CD14-positive monocyte (primary cell): ENCODE measurements around the gene RPN1. TPM values are rescaled to one million over a fixed set of nuclear protein-coding genes. Genes with fewer than 3 reads are reported as not detected.

Source experiments
- DNase-seq, 3 donors: peaks; one replicate each; pipeline ENCODE4 v3.0.0-alpha.2; 2011 to 2022
- H2AFZ ChIP-seq: 2 replicates; pipeline ENCODE4 v1.6.0; 2012; ENCODE audit warnings: mild to moderate bottlenecking, low read depth, low read length, inconsistent platforms; ENCODE audit not compliant: insufficient read depth, poor library complexity, severe bottlenecking
- H3K27ac ChIP-seq, 2 donors: 1 replicate in 1 of 2; 2 replicates in 1 of 2; pipeline ENCODE4 v1.5.1; 2012 to 2013; ENCODE audit warnings: low read length in 2 of 2, control low read depth in 1 of 2, inconsistent platforms in 1 of 2, low read depth in 1 of 2, mild to moderate bottlenecking in 1 of 2
- H3K27me3 ChIP-seq, 2 donors: one replicate each; pipeline versions ENCODE4 v1.6.0 to v1.6.1; 2011 to 2013; ENCODE audit warnings: low read length in 2 of 2; ENCODE audit not compliant: control insufficient read depth in 2 of 2, insufficient read depth in 2 of 2
- H3K36me3 ChIP-seq, 2 donors: replicated peaks in 1 of 2; 1 replicate in 1 of 2; 2 replicates in 1 of 2; pipeline versions ENCODE4 v1.5.1 to v1.6.1; 2012 to 2013; ENCODE audit warnings: low read length in 2 of 2, control low read depth in 1 of 2, inconsistent platforms in 1 of 2, mild to moderate bottlenecking in 1 of 2; ENCODE audit not compliant: insufficient read depth in 2 of 2, control insufficient read depth in 1 of 2
- H3K4me1 ChIP-seq, 2 donors: 1 replicate in 1 of 2; 2 replicates in 1 of 2; pipeline versions ENCODE4 v1.5.1 to v1.6.1; 2012 to 2013; ENCODE audit warnings: low read length in 2 of 2, control low read depth in 1 of 2, inconsistent platforms in 1 of 2, mild to moderate bottlenecking in 1 of 2, moderate library complexity in 1 of 2; ENCODE audit not compliant: insufficient read depth in 2 of 2, control insufficient read depth in 1 of 2
- H3K4me2 ChIP-seq: replicated peaks from 2 replicates; pipeline ENCODE3; 2012; ENCODE audit warnings: low read length, moderate library complexity, mild to moderate bottlenecking; ENCODE audit not compliant: poor library complexity, severe bottlenecking; ENCODE audit errors: extremely low read depth
- H3K4me3 ChIP-seq, 3 experiments: fragments of 200-600 bp in 1 of 3; sonication (generic) in 1 of 3; replicated peaks in 1 of 3; 1 replicate in 2 of 3; 2 replicates in 1 of 3; pipeline ENCODE4 v1.5.1; 2011 to 2013; ENCODE audit warnings: low read length in 3 of 3, mild to moderate bottlenecking in 3 of 3, control low read depth in 2 of 3, low read depth in 2 of 3, inconsistent platforms in 1 of 3, moderate library complexity in 1 of 3
- H3K79me2 ChIP-seq: 2 replicates; pipeline ENCODE4 v1.6.0; 2012; ENCODE audit warnings: mild to moderate bottlenecking, control low read depth, inconsistent platforms, low read length, moderate library complexity; ENCODE audit not compliant: insufficient read depth
- H3K9ac ChIP-seq: 2 replicates; pipeline ENCODE4 v1.6.0; 2017; ENCODE audit warnings: low read length, mild to moderate bottlenecking; ENCODE audit not compliant: insufficient read depth, poor library complexity, severe bottlenecking
- H3K9me3 ChIP-seq, 2 donors: replicated peaks in 1 of 2; 1 replicate in 1 of 2; 2 replicates in 1 of 2; pipeline versions ENCODE4 v1.5.1 to v1.6.1; 2012 to 2013; ENCODE audit warnings: low read length in 2 of 2, control low read depth in 1 of 2; ENCODE audit not compliant: control insufficient read depth in 1 of 2, insufficient read depth in 1 of 2
- H4K20me1 ChIP-seq: 2 replicates; pipeline ENCODE4 v1.6.0; 2012; ENCODE audit warnings: mild to moderate bottlenecking, low read length, control low read depth, moderate library complexity; ENCODE audit not compliant: insufficient read depth
- H3K27ac Mint-ChIP-seq, 7 donors: one replicate each; pipeline ENCODE4 v1.8.0; 2020; ENCODE audit warnings: mild to moderate bottlenecking in 7 of 7, mixed read lengths in 7 of 7, moderate library complexity in 6 of 7, inconsistent platforms in 2 of 7
- H3K27me3 Mint-ChIP-seq, 3 donors: one replicate each; pipeline ENCODE4 v1.8.0; 2021 to 2022; ENCODE audit warnings: low read depth in 3 of 3, mild to moderate bottlenecking in 3 of 3, mixed read lengths in 3 of 3, moderate library complexity in 3 of 3, inconsistent platforms in 1 of 3
- H3K36me3 Mint-ChIP-seq, 2 donors: one replicate each; pipeline ENCODE4 v1.8.0; 2020; ENCODE audit warnings: mixed read lengths in 2 of 2, inconsistent platforms in 1 of 2, mild to moderate bottlenecking in 1 of 2
- H3K4me1 Mint-ChIP-seq: one replicate; pipeline ENCODE4 v1.8.0; 2020; ENCODE audit warnings: mild to moderate bottlenecking, mixed read lengths
- H3K4me3 Mint-ChIP-seq, 2 donors: one replicate each; pipeline ENCODE4 v1.8.0; 2020; ENCODE audit warnings: mild to moderate bottlenecking in 2 of 2, mixed read lengths in 2 of 2, moderate library complexity in 1 of 2
- H3K9me3 Mint-ChIP-seq, 7 donors: one replicate each; pipeline ENCODE4 v1.8.0; 2020 to 2022; ENCODE audit warnings: mixed read lengths in 7 of 7, mild to moderate bottlenecking in 6 of 7, moderate library complexity in 6 of 7, inconsistent platforms in 2 of 7
- WGBS: methylation state at CpG from one replicate; pipeline ENCODE4 v1.1.5; 2013; ENCODE audit warnings: missing lambda C conversion rate; ENCODE audit not compliant: insufficient coverage; 5-methylcytosine and 5-hydroxymethylcytosine counted together
- intact Hi-C, 2 donors: fragments of 100-400 bp; cut with micrococcal nuclease; formaldehyde crosslinking; loops; one replicate each; pipeline versions ENCODE4 v1.15.0 to v1.15.1; 2023
- polyA plus RNA-seq, 3 donors: library from polyadenylated mRNA; depleted of rRNA in 1 of 3; unstranded in 2 of 3; stranded (reverse) in 1 of 3; fragments of 300-500 nt in 2 of 3; fragments of >200 nt in 1 of 3; fragmentation: Illumina TruSeq in 2 of 3; gene quantifications; 1 replicate in 2 of 3; 2 replicates in 1 of 3; pipeline ENCODE4 v1.2.3, GENCODE V29; 2012 to 2021
- TF ChIP-seq, protein P1 (sequence below): fragments of 200-600 bp; IDR thresholded peaks from one replicate; pipeline ENCODE4 v1.8.0; 2022; ENCODE audit warnings: antibody characterized with exemption, mild to moderate bottlenecking

Gene RPN1
- polyA plus RNA-seq, 3 donors: 112 to 375 (median 354) TPM

DNA sequence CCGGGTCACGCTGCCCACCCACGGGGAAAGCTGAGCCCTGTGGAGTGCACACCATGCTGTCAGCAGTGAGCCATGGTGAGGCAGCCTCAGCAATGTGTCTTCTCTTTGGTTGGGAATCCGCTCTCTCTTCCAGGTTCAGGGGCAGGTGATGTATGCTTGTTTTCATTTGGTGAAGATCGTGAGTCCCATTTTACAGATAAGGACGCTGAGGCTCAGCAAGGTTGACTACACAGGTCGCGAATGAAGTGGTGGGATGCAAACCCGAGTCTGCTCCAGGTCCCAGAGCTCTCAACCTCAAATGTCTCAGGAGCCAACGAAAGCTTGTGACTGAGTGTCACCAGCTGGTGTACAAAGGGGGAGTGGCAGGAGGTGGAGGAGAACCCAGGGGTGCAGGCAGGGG lies 74.3 kb downstream of the RPN1 start:
- no peak for DNase-seq
- no peak overlapping the region for H3K4me3 Mint-ChIP-seq
- H4K20me1 ChIP-seq: no peaks in the 10 kb centered on the region
- H3K9me3 Mint-ChIP-seq: peaks cover 0 to 11% (median 7%) of the 10 kb centered on the region in 7 donors
- TF ChIP-seq, protein P1, sequence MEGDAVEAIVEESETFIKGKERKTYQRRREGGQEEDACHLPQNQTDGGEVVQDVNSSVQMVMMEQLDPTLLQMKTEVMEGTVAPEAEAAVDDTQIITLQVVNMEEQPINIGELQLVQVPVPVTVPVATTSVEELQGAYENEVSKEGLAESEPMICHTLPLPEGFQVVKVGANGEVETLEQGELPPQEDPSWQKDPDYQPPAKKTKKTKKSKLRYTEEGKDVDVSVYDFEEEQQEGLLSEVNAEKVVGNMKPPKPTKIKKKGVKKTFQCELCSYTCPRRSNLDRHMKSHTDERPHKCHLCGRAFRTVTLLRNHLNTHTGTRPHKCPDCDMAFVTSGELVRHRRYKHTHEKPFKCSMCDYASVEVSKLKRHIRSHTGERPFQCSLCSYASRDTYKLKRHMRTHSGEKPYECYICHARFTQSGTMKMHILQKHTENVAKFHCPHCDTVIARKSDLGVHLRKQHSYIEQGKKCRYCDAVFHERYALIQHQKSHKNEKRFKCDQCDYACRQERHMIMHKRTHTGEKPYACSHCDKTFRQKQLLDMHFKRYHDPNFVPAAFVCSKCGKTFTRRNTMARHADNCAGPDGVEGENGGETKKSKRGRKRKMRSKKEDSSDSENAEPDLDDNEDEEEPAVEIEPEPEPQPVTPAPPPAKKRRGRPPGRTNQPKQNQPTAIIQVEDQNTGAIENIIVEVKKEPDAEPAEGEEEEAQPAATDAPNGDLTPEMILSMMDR: no peak
- H3K79me2 ChIP-seq: no peaks in the 10 kb centered on the region
- intact Hi-C loops: no loop called here
- H3K9me3 ChIP-seq: peaks cover 4 to 5% of the 10 kb centered on the region in 2 donors
- H3K27ac Mint-ChIP-seq: no peak overlapping the region
- no peaks in the 10 kb centered on the region for H3K36me3 ChIP-seq
- no peak overlapping the region for H3K9ac ChIP-seq
- H3K36me3 Mint-ChIP-seq: no peaks in the 10 kb centered on the region
- H3K4me2 ChIP-seq: no peak overlapping the region
- no peak overlapping the region for H3K27ac ChIP-seq
- no peak overlapping the region for H3K4me3 ChIP-seq
- WGBS: 97% methylated on average over 9 of the region's 10 CpGs
- H3K27me3 Mint-ChIP-seq: peaks cover 28 to 32% (median 30%) of the 10 kb centered on the region in 3 donors
- H2AFZ ChIP-seq: no peak overlapping the region
- peaks cover 8 to 20% of the 10 kb centered on the region in 2 donors for H3K27me3 ChIP-seq
- peaks cover 6 to 9% of the 10 kb centered on the region in 2 donors for H3K4me1 ChIP-seq
- H3K4me1 Mint-ChIP-seq: peaks cover 14% of the 10 kb centered on the region

- H3K9me3 Mint-ChIP-seq: peaks cover 0 to 10% (median 7%) of the 10 kb centered on the region in 7 donors
- TF ChIP-seq, protein P1: no peak
- H3K79me2 ChIP-seq: no peaks in the 10 kb centered on the region
- H3K9ac ChIP-seq: no peak overlapping the region
- H3K4me3 ChIP-seq: no peak overlapping the region
- H3K27ac Mint-ChIP-seq: no peak overlapping the region
- H3K27me3 Mint-ChIP-seq: peaks cover 28 to 37% (median 28%) of the 10 kb centered on the region in 3 donors
- H4K20me1 ChIP-seq: no peaks in the 10 kb centered on the region
- peaks cover 4 to 5% of the 10 kb centered on the region in 2 donors for H3K9me3 ChIP-seq
- WGBS: 91% methylated on average over 12 of the region's 12 CpGs
- intact Hi-C loops: no loop called here
- H3K36me3 Mint-ChIP-seq: no peaks in the 10 kb centered on the region
- no peak overlapping the region for H3K4me3 Mint-ChIP-seq
- peaks cover 14% of the 10 kb centered on the region for H3K4me1 Mint-ChIP-seq
- peaks cover 6 to 9% of the 10 kb centered on the region in 2 donors for H3K4me1 ChIP-seq
- H2AFZ ChIP-seq: no peak overlapping the region
- no peaks in the 10 kb centered on the region for H3K36me3 ChIP-seq
- H3K27ac ChIP-seq: no peak overlapping the region
- DNase-seq: no peak
- H3K27me3 ChIP-seq: peaks cover 8 to 20% of the 10 kb centered on the region in 2 donors
- no peak overlapping the region for H3K4me2 ChIP-seq
Observed at GRCh38 chr3:128575777-128576176, 74.8 kb downstream of the RPN1 start.
